GM19238 (cell line): ENCODE data around the gene ZPLD1.

Experiments
- DNase-seq: peaks from one replicate; pipeline ENCODE4 v3.0.0; 2011; ENCODE audit warnings: low spot score; ENCODE audit not compliant: insufficient read length

The ZPLD1 gene

DNA sequence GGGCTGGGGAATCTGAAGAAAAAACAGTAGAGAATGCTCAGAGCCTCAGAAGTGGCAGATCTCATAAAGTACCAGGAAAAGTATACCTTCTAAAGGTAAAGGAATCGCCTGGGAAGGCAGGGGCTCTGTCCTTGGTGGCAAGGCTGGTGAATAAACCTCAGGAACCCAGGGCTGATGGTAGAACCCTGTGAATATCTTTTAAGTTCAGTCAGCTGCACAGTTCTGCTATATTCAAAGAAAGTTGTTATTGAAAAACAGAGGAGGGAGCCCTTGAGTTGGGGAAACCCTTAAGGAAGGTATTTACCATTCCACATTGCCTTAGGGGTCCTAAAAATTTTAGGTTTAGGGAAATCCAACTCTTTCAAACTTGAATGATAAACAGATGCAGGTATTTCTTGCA is 31.2 kb downstream of the ZPLD1 start:
- no peak for DNase-seq

DNA sequence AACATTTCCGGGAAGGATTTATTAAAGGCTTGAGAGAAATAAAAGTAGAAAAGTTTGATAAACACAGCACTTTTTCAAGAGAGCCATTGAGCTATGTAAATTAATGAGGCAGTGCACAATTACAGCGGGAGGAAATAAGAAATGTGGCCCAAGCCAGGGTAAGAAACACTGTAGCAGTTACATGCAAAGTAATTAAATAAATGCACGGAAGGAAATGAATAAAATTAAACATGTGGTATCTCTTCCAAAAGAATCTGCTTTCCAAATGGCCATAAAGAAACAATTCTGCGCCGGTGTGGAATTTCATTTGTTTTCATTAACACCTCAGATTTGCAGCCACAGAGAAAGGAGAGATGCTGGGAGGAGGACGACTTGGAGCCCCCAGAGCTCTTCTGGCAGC is 35.3 kb downstream of the ZPLD1 start:
- DNase-seq: no peak

DNA sequence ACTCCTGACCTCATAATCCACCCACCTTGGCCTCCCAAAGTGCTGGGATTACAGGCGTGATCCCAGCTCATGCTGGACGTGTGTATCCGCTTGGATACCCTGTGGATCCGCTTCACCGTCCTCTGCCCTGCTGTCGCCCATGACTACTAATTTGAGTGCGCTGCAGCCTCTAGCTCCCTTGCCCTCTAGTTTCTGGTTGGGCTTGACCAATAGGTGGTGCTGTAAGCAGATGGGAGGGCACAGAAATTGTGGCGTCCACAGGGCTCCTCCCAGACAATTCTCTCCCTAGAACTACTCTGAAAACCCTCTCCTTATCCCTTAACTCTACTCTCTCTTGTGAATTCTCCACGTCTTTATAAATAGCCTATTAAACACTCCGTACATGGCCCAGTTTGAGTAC is 36.2 kb downstream of the ZPLD1 start:
- DNase-seq: no peak

DNA sequence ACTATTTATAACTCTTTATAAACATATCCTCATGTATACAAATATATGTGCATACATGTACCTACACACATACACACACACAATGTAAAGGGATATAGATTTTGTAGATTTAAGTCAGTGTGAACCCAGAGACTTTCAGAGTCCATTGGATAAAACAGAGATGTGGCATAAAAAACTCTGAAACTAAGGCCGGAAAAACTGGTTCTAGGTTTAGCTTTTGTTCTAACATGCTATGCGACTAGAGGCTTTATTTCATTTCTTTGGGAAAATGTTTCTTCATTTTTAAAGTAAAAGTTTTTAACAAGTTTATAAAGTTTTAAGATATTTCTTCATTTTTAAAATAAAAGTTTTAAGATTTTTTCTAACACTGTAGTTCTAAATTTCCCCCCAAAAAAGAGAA is 36.7 kb downstream of the ZPLD1 start:
- DNase-seq: no peak

DNA sequence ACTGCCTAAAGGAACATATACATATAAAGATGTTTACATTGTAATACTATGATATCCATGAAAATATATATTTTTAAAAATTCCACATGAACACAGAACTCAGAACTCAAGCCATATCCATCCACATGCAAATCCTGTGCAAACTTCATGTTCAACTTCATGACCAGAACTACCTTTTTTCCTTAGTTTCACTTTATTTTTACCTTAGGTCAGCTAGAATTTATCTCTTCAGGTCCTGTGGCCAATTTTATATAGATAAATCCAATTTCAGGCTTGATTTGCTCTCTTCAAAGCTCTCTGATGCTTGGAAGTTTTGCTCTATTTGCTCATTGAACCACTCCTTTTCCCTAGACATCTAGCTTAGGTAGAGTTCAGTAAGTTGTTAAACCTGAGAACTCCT is 38.8 kb downstream of the ZPLD1 start:
- DNase-seq: no peak

GRCh38 chr3:102474207-102474606 is 39.4 kb downstream of the ZPLD1 start:
- DNase-seq: no peak

GRCh38 chr3:102476198-102476597 is 41.4 kb downstream of the ZPLD1 start:
- DNase-seq: no peak

- no peak for DNase-seq
Observed at GRCh38 chr3:102478160-102478559, 43.3 kb downstream of the ZPLD1 start.

DNA sequence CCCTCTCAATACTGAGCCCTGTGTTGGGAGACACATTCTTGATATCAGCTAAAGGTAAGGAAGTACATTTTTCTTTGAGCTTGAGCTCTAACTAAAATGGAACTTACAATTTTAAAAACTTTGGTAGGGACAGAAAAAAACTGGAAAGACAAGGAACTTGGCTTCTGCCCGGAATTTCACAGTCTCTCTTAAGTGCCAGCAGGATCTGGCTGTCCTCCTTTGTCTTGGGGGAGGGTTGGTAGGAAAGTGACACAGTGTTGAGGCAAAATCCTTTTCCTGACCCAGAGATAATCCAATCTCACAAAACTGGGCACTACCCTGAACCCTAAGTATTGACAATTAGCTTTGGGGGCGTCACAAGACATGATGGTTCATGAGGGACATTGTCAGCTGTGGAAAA is 45.3 kb downstream of the ZPLD1 start:
- no peak for DNase-seq

DNA sequence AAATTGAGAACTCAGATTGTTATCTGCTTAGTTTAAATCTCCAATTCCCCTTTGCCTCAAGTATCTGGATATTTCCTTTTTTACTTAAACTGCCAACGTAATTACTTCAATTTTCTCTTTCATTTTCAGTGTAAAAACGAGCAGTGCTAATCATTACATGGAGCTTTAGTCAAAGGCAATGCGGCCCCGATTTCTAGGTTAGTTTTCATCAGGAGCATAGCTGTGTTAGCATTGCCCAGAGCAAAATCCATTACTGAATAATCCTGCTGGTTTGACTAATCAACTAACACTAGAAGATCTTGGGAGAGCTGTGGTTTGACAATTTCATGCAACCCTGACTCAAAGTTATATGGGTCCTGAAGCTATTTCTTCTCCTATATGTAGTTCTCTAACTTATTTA is 46.2 kb downstream of the ZPLD1 start:
- no peak for DNase-seq

GRCh38 chr3:102483556-102483955 is 48.7 kb downstream of the ZPLD1 start:
- no peak for DNase-seq

DNA sequence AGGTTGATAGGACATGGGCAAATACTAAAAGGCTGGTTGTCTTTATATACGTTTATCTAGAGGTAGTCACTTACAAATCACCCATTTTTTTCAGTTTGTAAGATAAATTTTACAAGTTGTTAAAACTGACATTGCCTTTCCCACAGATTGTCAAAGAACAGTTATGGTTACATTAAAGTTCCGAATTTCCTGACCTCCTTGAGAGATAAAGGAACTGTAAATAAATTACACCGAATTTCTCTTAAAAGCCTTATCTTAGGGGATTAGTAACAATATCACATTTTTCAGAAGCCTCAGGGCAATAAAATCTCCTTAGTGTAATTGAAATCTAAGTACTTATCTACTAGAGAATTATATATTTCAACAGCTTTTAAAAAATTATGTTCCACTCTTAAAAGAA is 49.5 kb downstream of the ZPLD1 start:
- DNase-seq: no peak

GRCh38 chr3:102485701-102486100 is 50.9 kb downstream of the ZPLD1 start:
- DNase-seq: no peak

- no peak for DNase-seq
Observed at GRCh38 chr3:102488331-102488730, 53.5 kb downstream of the ZPLD1 start.

GRCh38 chr3:102492300-102492699 is 57.5 kb downstream of the ZPLD1 start:
- DNase-seq: no peak

DNA sequence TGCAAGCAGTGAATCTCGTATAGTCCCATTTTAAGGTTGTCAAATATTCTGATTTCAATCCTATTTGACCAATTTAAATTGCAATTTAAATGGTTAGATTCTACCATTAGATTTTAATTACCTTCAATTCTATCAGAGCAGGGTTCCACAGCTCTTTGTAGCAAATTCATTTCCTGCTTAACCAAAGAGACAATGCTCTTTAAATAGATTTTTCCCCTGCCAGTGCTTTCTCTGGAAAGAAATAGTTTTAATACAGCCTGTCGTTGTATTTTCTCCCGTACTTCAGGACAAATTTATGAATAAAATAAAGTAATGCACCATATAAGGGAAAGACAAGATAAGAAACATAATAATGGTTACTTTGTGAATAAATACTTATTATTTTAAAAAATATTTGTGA is 62.8 kb downstream of the ZPLD1 start:
- DNase-seq: no peak

DNA sequence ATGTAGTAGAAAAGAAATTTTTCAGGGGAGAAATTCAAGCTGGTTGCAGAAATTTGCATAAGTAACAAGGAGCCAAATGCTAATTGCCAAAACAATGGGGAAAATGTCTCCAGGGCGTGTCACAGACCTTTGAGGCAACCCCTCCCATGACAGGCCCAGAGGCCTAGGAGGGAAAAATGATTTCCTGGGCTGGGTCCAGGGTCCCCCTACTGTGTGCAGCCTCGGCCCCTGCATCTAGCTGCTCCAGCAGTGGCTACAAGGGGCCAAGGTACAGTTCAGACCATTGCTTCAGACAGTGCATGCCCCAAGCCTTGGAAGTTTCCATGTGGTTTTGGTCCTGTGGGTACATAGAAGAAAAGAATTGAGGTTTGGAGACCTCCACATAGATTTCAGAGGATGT is 70.7 kb downstream of the ZPLD1 start:
- no peak for DNase-seq

DNA sequence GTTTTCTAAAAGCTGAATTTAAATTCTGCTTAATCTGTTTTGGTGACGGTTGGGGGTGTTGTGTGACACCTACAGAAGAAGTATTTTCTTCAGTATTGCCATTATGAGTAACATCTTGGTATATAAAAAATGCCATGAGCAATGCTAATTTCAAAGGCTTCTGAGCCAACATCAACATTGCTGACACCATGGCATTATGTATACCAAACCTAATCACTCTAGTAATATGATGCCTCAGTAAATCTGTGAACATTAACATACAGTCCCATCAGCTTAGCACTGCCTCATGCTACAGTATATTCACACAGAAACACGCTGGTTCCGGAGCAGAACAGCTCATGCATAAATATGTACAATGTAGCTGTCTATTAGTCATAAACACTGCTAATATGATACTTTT is 75.8 kb downstream of the ZPLD1 start:
- DNase-seq: no peak

GRCh38 chr3:102511168-102511567 is 76.4 kb downstream of the ZPLD1 start:
- no peak for DNase-seq

DNA sequence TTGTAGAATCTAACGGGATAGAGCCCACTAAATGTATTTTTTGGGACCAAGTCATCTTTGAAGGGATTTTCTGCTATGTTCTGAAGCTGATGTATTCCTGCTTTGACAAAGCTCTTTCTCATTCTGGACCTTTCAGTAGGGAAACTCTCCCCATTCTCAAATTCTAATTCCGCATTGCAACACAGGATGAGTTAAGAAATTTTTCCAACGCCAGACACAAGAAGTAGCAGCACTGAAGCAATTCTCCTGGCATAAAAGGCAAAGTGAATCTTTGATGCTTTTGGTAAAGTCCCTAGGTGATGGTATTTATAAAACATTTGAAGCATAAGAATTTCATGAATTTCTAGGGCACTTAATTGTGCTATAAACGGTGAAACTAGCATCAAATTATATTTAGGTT is 76.8 kb downstream of the ZPLD1 start:
- DNase-seq: no peak

- DNase-seq: no peak
Observed at GRCh38 chr3:102512734-102513504, 78.1 kb downstream of the ZPLD1 start.

- no peak for DNase-seq
Observed at GRCh38 chr3:102514241-102514640, 79.4 kb downstream of the ZPLD1 start.

- no peak for DNase-seq
Observed at GRCh38 chr3:102521246-102521645, 86.4 kb downstream of the ZPLD1 start.

DNA sequence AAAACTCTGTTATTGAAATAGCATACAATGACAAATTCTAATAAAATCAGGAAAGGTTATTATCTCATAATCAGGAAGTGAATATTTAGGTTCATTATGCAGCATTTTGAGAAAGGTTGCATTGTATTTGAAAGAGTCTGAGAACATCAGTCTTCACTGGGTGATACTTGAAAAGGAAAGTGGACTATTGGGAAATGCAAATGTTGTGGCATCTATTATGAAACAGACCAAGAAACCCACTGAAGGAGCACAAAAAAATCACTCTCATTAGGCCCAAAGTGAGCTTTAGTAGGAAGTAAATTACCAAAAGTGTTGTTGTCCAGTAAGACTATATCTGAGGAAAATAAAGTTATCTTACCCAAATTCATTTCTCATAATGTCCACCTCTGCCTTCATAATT is 90.8 kb downstream of the ZPLD1 start:
- DNase-seq: no peak
